Measurements from ENCODE around the gene C1QTNF9.

The C1QTNF9 gene

DNA sequence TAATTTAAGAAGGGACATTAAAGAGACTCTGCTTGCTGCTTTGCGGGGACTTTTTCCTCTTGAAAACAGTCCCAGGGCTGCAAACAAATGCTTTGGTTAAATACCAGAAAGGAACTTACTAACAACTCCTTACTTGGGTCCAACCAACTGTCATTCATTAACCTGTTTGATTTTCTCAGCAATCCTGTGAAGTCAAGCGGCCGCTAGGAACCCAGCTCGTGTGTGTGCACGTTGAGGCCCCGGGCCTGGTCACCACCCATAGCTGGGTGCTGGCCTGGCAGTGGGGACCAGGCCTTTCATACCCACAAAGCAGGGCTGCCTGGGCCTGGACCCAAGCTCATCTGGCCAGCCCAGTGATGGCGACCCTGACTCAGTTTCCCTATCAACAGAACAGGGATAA is 50.7 kb downstream of the C1QTNF9 start:
- peaks cover 4% of the 10 kb centered on the region; the same call in 1 of the 2 replicates for H3K9me3 ChIP-seq (ENCODE audit: insufficient read depth, low read length)
- no peaks in the 10 kb centered on the region for H3F3A ChIP-seq (ENCODE audit: insufficient read depth)
- H3K4me2 ChIP-seq (ENCODE audit: low read depth, low read length, poor library complexity, severe bottlenecking), result no peak overlapping the region
- H3K9ac ChIP-seq (ENCODE audit: low read length), result no peak overlapping the region
- TF ChIP-seq, protein P1, sequence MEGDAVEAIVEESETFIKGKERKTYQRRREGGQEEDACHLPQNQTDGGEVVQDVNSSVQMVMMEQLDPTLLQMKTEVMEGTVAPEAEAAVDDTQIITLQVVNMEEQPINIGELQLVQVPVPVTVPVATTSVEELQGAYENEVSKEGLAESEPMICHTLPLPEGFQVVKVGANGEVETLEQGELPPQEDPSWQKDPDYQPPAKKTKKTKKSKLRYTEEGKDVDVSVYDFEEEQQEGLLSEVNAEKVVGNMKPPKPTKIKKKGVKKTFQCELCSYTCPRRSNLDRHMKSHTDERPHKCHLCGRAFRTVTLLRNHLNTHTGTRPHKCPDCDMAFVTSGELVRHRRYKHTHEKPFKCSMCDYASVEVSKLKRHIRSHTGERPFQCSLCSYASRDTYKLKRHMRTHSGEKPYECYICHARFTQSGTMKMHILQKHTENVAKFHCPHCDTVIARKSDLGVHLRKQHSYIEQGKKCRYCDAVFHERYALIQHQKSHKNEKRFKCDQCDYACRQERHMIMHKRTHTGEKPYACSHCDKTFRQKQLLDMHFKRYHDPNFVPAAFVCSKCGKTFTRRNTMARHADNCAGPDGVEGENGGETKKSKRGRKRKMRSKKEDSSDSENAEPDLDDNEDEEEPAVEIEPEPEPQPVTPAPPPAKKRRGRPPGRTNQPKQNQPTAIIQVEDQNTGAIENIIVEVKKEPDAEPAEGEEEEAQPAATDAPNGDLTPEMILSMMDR (IDR thresholded peaks at IDR 0.05; ENCODE audit: insufficient read depth, low read length, poor library complexity, severe bottlenecking), result no peak
- TF ChIP-seq EZH2phosphoT487 (conservative IDR thresholded peaks at IDR 0.05; ENCODE audit: low read length), result no peak
- H3K27ac ChIP-seq (ENCODE audit: low read depth, low read length), result no peak overlapping the region
- H4K20me1 ChIP-seq (ENCODE audit: low read depth, low read length), result no peaks in the 10 kb centered on the region
- H3K36me3 ChIP-seq (ENCODE audit: low read length), result no peaks in the 10 kb centered on the region
- H3K4me3 ChIP-seq (ENCODE audit: insufficient read depth, low read length, poor library complexity, severe bottlenecking), result no peak overlapping the region
- H2AFZ ChIP-seq (ENCODE audit: low read depth, low read length, severe bottlenecking), result no peak overlapping the region
- H3K79me2 ChIP-seq (ENCODE audit: insufficient read depth, low read length), result no peaks in the 10 kb centered on the region
- no peaks in the 10 kb centered on the region for H3K9me2 ChIP-seq (replicated peaks; ENCODE audit: insufficient read depth, low read length)
- H3K27me3 ChIP-seq (ENCODE audit: low read length), result no peaks in the 10 kb centered on the region

- H2AFZ ChIP-seq (ENCODE audit: low read depth, low read length, severe bottlenecking), result no peak overlapping the region
- H3K9me2 ChIP-seq (replicated peaks; ENCODE audit: insufficient read depth, low read length), result no peaks in the 10 kb centered on the region
- no peaks in the 10 kb centered on the region for H4K20me1 ChIP-seq (ENCODE audit: low read depth, low read length)
- no peak overlapping the region for H3K4me2 ChIP-seq (ENCODE audit: low read depth, low read length, poor library complexity, severe bottlenecking)
- no peak overlapping the region for H3K4me3 ChIP-seq (ENCODE audit: insufficient read depth, low read length, poor library complexity, severe bottlenecking)
- H3F3A ChIP-seq (ENCODE audit: insufficient read depth), result no peaks in the 10 kb centered on the region
- no peaks in the 10 kb centered on the region for H3K79me2 ChIP-seq (ENCODE audit: insufficient read depth, low read length)
- H3K9ac ChIP-seq (ENCODE audit: low read length), result no peak overlapping the region
- H3K9me3 ChIP-seq (ENCODE audit: insufficient read depth, low read length), result peaks cover 4% of the 10 kb centered on the region; the same call in 1 of the 2 replicates
- no peaks in the 10 kb centered on the region for H3K36me3 ChIP-seq (ENCODE audit: low read length)
- H3K27ac ChIP-seq (ENCODE audit: low read depth, low read length), result no peak overlapping the region
- no peaks in the 10 kb centered on the region for H3K27me3 ChIP-seq (ENCODE audit: low read length)
- TF ChIP-seq, protein P1 (IDR thresholded peaks at IDR 0.05; ENCODE audit: insufficient read depth, low read length, poor library complexity, severe bottlenecking), result no peak
- TF ChIP-seq EZH2phosphoT487 (conservative IDR thresholded peaks at IDR 0.05; ENCODE audit: low read length), result no peak
These were observed 51.7 kb downstream of the C1QTNF9 start for GRCh38 chr13:24361113-24361512.

GRCh38 chr13:24361852-24362366 is 52.5 kb downstream of the C1QTNF9 start:
- TF ChIP-seq, protein P1 (IDR thresholded peaks at IDR 0.05; ENCODE audit: insufficient read depth, low read length, poor library complexity, severe bottlenecking), result no peak
- TF ChIP-seq EZH2phosphoT487 (conservative IDR thresholded peaks at IDR 0.05; ENCODE audit: low read length), result no peak
- Histone ChIP-seq H3K4me3 (ENCODE audit: insufficient read depth, low read length, poor library complexity, severe bottlenecking) (no peak overlapping the region), H3K27me3 (ENCODE audit: low read length) (no peaks in the 10 kb centered on the region), H3K9ac (ENCODE audit: low read length) (no peak overlapping the region), H3K27ac (ENCODE audit: low read depth, low read length) (no peak overlapping the region), H3K4me2 (ENCODE audit: low read depth, low read length, poor library complexity, severe bottlenecking) (no peak overlapping the region), H3K36me3 (ENCODE audit: low read length) (no peaks in the 10 kb centered on the region), H4K20me1 (ENCODE audit: low read depth, low read length) (no peaks in the 10 kb centered on the region), H3K9me2 (replicated peaks; ENCODE audit: insufficient read depth, low read length) (no peaks in the 10 kb centered on the region), H3K79me2 (ENCODE audit: insufficient read depth, low read length) (no peaks in the 10 kb centered on the region), H3F3A (ENCODE audit: insufficient read depth) (no peaks in the 10 kb centered on the region), H2AFZ (ENCODE audit: low read depth, low read length, severe bottlenecking) (no peak overlapping the region), H3K9me3 (ENCODE audit: insufficient read depth, low read length) (no peaks in the 10 kb centered on the region)
